HG03060 (cell line): ENCODE results near the gene CIAO3.
"Not testable (repeated sequence)": the region's sequence is repeated elsewhere in the genome, so short reads cannot be mapped to it uniquely, and the experiment has no call there.

Experiments
- ATAC-seq: cut with Tn5 transposase; IDR thresholded peaks from one replicate; pipeline ENCODE4 v1.9.1; 2021; ENCODE audit warnings: low read depth, moderate number of reproducible peaks; ENCODE audit not compliant: unreplicated experiment

CIAO3 gene

GRCh38 chr16:776298-776697 is 35.5 kb upstream of the CIAO3 start:
- ATAC-seq = not testable (repeated sequence)

GRCh38 chr16:775236-775796 is 34.5 kb upstream of the CIAO3 start:
- no peak for ATAC-seq

- ATAC-seq = no peak
Observed at GRCh38 chr16:774086-775001, 33.5 kb upstream of the CIAO3 start.

GRCh38 chr16:772959-773358 is 32.2 kb upstream of the CIAO3 start:
- ATAC-seq = no peak

- ATAC-seq = no peak
Observed at GRCh38 chr16:770411-770810, 29.6 kb upstream of the CIAO3 start.

GRCh38 chr16:769934-770333 is 29.1 kb upstream of the CIAO3 start:
- ATAC-seq = no peak

GRCh38 chr16:769184-769784 is 28.5 kb upstream of the CIAO3 start:
- no peak for ATAC-seq

- no peak for ATAC-seq
Observed at GRCh38 chr16:768428-768827, 27.6 kb upstream of the CIAO3 start.

GRCh38 chr16:767743-768235 is 27.0 kb upstream of the CIAO3 start:
- ATAC-seq = no peak

- ATAC-seq = no peak
Observed at GRCh38 chr16:766820-767640, 26.2 kb upstream of the CIAO3 start.

- ATAC-seq = no peak
Observed at GRCh38 chr16:766008-766819, 25.4 kb upstream of the CIAO3 start.

- ATAC-seq = no peak
Observed at GRCh38 chr16:765488-765865, 24.7 kb upstream of the CIAO3 start.

GRCh38 chr16:764848-765487 is 24.2 kb upstream of the CIAO3 start:
- no peak for ATAC-seq

- ATAC-seq = no peak
Observed at GRCh38 chr16:764184-764750, 23.5 kb upstream of the CIAO3 start.

- no peak for ATAC-seq
Observed at GRCh38 chr16:763369-764183, 22.8 kb upstream of the CIAO3 start.

GRCh38 chr16:762595-763268 is 21.9 kb upstream of the CIAO3 start:
- ATAC-seq = no peak

GRCh38 chr16:761625-762513 is 21.1 kb upstream of the CIAO3 start:
- ATAC-seq = no peak
